GM18951 (cell line): ENCODE data around the gene SCN1B.
"Not testable (repeated sequence)": the region's sequence is repeated elsewhere in the genome, so short reads cannot be mapped to it uniquely, and the experiment has no call there.

Experiments used
- POLR2A ChIP-seq: IDR thresholded peaks from 4 replicates; pipeline ENCODE4 v1.6.1; 2011; ENCODE audit warnings: mild to moderate bottlenecking; ENCODE audit not compliant: insufficient read length, insufficient read depth; ENCODE audit errors: extremely low read depth
- in situ Hi-C: fragments of 300-500 bp; cut with MboI; formaldehyde crosslinking; loops from one replicate; pipeline ENCODE4 v1.12.0; 2022; ENCODE audit warnings: low sequenced_read_pairs, mixed read lengths, inconsistent platforms; ENCODE audit not compliant: unreplicated experiment

The SCN1B gene

GRCh38 chr19:35017507-35017906, 12.8 kb upstream of the SCN1B start:
- in situ Hi-C loops = no loop called here
- no peak for TF ChIP-seq POLR2A

GRCh38 chr19:35018379-35018778, 11.9 kb upstream of the SCN1B start:
- in situ Hi-C loops = no loop called here
- no peak for TF ChIP-seq POLR2A

DNA sequence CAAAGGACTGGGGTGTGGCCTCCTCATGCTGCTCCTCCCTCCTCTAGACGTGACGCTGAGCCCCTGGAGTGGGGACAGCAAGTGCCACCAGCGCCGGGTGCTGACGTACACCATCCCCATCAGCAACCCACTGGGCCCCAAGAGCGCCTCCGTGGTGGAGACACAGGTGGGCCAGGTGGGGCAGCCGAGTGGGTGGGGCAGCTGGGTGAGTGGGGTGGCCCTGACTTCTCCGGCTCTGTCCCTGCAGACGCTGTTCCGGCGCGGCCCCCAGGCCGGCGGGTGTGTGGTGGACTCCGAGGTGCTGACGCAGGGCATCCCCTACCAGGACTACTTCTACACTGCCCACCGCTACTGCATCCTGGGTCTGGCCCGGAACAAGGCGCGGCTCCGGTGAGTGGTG, 11.1 kb upstream of the SCN1B start:
- in situ Hi-C loops = no loop called here

DNA sequence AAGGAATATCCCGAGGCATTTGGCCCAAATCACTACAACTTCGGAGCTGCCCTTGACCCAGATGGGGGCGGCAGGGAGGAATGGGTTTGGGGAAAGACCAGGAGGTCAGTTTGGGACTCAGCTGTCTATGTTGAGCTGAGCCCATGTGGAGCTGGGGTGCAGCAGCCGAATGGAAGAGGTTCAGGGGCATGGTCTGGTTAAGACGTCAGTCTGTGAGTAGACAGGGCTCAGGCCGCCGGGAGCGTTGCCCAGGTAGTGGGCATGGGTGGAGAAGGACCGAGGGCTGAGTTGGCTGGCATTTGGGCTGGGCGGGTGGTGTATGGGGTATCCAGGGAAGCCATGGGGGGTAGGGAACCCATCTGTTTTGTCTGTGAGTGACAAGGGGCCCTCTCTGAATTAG, 9.3 kb upstream of the SCN1B start:
- in situ Hi-C loops = no loop called here
- no peak for TF ChIP-seq POLR2A

More for the DNA sequence above, 11.1 kb upstream of the SCN1B start:
- no peak for TF ChIP-seq POLR2A

- in situ Hi-C loops = no loop called here
- TF ChIP-seq POLR2A = no peak
These were observed 8.7 kb upstream of the SCN1B start for GRCh38 chr19:35021596-35021995.

- in situ Hi-C loops = no loop called here
- no peak for TF ChIP-seq POLR2A
These were observed 7.8 kb upstream of the SCN1B start for GRCh38 chr19:35022460-35022859.

GRCh38 chr19:35023428-35023827, 6.8 kb upstream of the SCN1B start:
- in situ Hi-C loops = no loop called here

DNA sequence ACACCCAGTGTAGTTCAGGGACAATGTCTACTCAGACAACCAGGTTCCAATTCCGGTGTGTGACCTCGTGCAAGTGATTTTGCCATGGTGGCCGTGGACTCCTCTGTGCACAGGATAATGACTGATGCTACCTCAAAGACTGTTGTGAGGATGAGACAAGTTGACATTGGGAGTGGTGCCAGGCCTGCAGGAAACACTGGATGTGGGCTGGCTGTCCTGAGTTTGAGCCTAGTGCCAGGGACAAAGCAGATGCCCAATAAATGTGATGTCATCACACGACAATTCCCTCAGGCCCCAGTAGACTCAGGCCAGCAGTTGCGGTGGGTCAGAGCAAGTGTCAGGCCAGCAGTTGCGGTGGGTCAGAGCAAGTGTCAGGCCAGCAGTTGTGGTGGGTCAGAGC, 6.2 kb upstream of the SCN1B start:
- in situ Hi-C loops = no loop called here
- no peak for TF ChIP-seq POLR2A

More at GRCh38 chr19:35023428-35023827, 6.8 kb upstream of the SCN1B start:
- no peak for TF ChIP-seq POLR2A

- no peak for TF ChIP-seq POLR2A
- in situ Hi-C loops = no loop called here
These were observed 4.3 kb upstream of the SCN1B start for GRCh38 chr19:35025969-35026368.

- TF ChIP-seq POLR2A = no peak
- in situ Hi-C loops = no loop called here
These were observed 3.9 kb upstream of the SCN1B start for GRCh38 chr19:35026418-35026817.

DNA sequence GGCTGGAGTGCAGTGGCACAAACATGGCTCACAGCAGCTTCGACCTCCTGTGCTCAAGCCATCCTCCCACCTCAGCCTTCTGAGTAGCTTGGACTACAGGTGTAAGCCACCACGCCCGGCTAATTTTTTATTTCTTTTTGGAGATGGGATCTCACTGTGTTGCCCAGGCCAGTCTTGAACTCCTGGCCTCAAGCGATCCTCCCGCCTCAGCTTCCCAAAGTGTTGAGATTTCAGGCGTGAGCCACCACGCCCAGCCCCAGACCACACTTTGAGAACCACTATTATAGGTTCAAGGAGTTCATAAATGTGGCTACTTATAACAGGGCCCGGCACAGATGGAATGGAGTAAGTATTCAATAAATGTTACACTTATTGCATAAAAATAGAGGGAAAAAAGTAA, 3.3 kb upstream of the SCN1B start:
- TF ChIP-seq POLR2A = no peak
- in situ Hi-C loops = no loop called here

DNA sequence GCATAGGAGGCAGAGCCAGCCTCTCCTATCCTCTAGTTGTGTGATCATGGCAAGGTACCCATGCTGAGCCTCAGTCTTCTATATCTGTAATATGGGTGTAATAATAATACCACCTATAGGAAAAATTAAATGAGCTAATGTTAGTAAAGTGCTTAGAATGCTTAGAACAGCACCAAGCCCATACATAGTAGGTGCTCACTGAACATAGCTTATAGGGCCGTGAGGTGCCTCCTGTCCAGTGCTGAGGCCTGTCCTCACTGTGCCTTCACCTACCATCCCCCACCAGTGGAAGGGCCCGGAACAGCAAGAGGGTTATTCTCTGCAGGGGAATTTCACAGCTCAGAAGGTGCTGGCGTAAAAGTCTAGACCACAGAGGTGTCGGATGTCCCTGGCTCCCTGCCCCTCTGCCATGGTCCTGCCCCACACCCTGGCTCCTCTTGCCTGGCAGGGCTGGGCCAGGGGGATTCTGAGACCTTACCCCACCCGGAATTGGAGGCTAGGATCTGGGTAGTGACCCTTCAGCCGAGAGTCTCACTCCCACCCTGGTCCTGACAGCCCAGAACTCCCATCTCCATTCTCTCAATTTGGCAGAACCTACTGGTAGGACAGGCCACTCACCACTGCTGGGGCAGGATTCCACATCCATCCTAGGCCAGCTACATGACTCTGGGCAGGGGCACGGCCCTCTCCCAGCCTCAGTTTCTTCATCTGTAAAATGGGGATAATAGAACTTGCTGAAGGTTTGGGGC, 2.2 kb upstream of the SCN1B start:
- in situ Hi-C loops = no loop called here
- TF ChIP-seq POLR2A = no peak

GRCh38 chr19:35028600-35028885, 1.7 kb upstream of the SCN1B start:
- in situ Hi-C loops = not testable (repeated sequence)

DNA sequence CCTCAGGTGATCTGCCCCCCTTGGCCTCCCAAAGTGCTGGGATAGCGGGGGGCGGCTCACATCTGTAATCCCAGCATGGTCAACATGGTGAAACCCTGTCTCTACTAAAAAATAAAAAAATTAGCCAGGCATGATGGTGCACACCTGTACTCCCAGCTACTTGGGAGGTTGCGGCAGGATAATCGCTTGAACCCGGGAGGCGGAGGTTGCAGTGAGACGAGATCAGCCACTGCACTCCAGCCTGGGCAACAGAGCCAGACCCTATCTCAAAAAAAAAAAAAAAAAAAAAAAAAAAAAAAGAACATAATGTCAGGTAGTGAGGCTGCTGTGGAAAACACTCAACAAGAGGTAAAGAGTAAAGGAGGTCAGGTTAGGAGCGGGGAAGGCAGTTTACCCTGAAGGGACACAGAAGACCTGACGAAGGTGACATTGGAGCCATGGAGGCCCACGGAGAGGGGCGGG, 964 bp upstream of the SCN1B start:
- in situ Hi-C loops = not testable (repeated sequence)

GRCh38 chr19:35029737-35030256, 473 bp upstream of the SCN1B start:
- TF ChIP-seq POLR2A = no peak
- in situ Hi-C loops = no loop called here
